HG02970 (cell line): Measurements from ENCODE around the gene CHRD.

Experiments used
- ATAC-seq: cut with Tn5 transposase; IDR thresholded peaks from one replicate; pipeline ENCODE4 v1.9.1; 2021; ENCODE audit warnings: mild to moderate bottlenecking, moderate library complexity, moderate number of reproducible peaks; ENCODE audit not compliant: unreplicated experiment, low FRiP score

The CHRD gene

GRCh38 chr3:184360070-184360928 lies 19.6 kb upstream of the CHRD start:
- no peak for ATAC-seq

GRCh38 chr3:184360929-184361531 lies 18.8 kb upstream of the CHRD start:
- ATAC-seq, result no peak

GRCh38 chr3:184361532-184361931 lies 18.3 kb upstream of the CHRD start, which contains the start of the genes CLCN2 and POLR2H:
TSS of gene CLCN2 (minus strand) at chr3:184361605. CDS start at chr3:184361479, 126 bp downstream.
TSS of gene POLR2H (plus strand) at chr3:184361710. CDS start at chr3:184363493, 1,783 bp downstream.
- peak; percentile 41 for ATAC-seq

- ATAC-seq, result peak; percentile 7
Observed at GRCh38 chr3:184361932-184362667, 17.8 kb upstream of the CHRD start.

- ATAC-seq, result peak; percentile 82
Observed at GRCh38 chr3:184362668-184363546, 16.9 kb upstream of the CHRD start.

GRCh38 chr3:184366619-184367289 lies 13.1 kb upstream of the CHRD start:
- ATAC-seq, result no peak

- no peak for ATAC-seq
Observed at GRCh38 chr3:184368116-184368515, 11.7 kb upstream of the CHRD start.

- ATAC-seq, result no peak
Observed at GRCh38 chr3:184368586-184369183, 11.2 kb upstream of the CHRD start.

GRCh38 chr3:184371570-184372018 lies 8.3 kb upstream of the CHRD start:
- ATAC-seq, result no peak

- ATAC-seq, result no peak
Observed at GRCh38 chr3:184372296-184372821, 7.5 kb upstream of the CHRD start.

GRCh38 chr3:184372911-184373310 lies 6.9 kb upstream of the CHRD start:
- ATAC-seq, result no peak

GRCh38 chr3:184373422-184373821 lies 6.4 kb upstream of the CHRD start:
- ATAC-seq, result no peak

- no peak for ATAC-seq
Observed at GRCh38 chr3:184375747-184376461, 4.0 kb upstream of the CHRD start.

GRCh38 chr3:184377374-184377773 lies 2.5 kb upstream of the CHRD start:
- no peak for ATAC-seq

- ATAC-seq, result no peak
Observed at GRCh38 chr3:184377882-184378445, 1.9 kb upstream of the CHRD start, which contains the start of gene THPO. TSS of gene THPO (minus strand) at chr3:184378207. CDS start at chr3:184376259, 1,948 bp downstream.

- ATAC-seq, result no peak
Observed at GRCh38 chr3:184378651-184379357, 1.1 kb upstream of the CHRD start.

GRCh38 chr3:184380185-184380626 lies 352 bp downstream of the CHRD start:
- ATAC-seq, result no peak
